Measurements from ENCODE around the gene SPG7.

SPG7 gene

GRCh38 chr16:89560378-89561141 lies 52.4 kb downstream of the SPG7 start, which contains the start of gene RPL13:
TSS of gene RPL13 (plus strand) at chr16:89560682. CDS start at chr16:89560960, 278 bp downstream.
- Histone ChIP-seq H3K79me1 (replicated peaks; ENCODE audit: low read length, poor library complexity, severe bottlenecking) (peaks cover 4% of the 10 kb centered on the region), H2AFZ (ENCODE audit: low read depth, low read length) (no peak within 1 kb of the TSS), H3K4me2 (ENCODE audit: low read length, poor library complexity, severe bottlenecking) (peak within 1 kb of the TSS; percentile 83), H4K91ac (ENCODE audit: low read length) (peak within 1 kb of the TSS; percentile 94), H3K4me3 (ENCODE audit: insufficient read depth in 1 of 2, low read depth in 1 of 2, low read length in 2 of 2) (peak within 1 kb of the TSS; percentile 82 to 87), H3K36me3 (ENCODE audit: control insufficient read depth in 1 of 2, insufficient read depth in 2 of 2, low read depth in 1 of 2, low read length in 2 of 2) (peaks cover 65 to 70% of the 10 kb centered on the region in 2 experiments), H3K4ac (ENCODE audit: low read depth in 1 of 2, low read length in 2 of 2) (peak within 1 kb of the TSS; percentile 88 to 99), H3K23ac (ENCODE audit: low read length in 2 of 2) (no peak within 1 kb of the TSS), H2BK5ac (ENCODE audit: low read depth, low read length, poor library complexity, severe bottlenecking) (peak within 1 kb of the TSS; percentile 96), H3K9ac (ENCODE audit: low read length) (peak within 1 kb of the TSS; percentile 99), H3K4me1 (ENCODE audit: control insufficient read depth, insufficient read depth, low read depth, low read length) (peaks cover 28% of the 10 kb centered on the region), H2BK120ac (ENCODE audit: low read depth, low read length) (peak within 1 kb of the TSS; percentile 89), H3K9me3 (ENCODE audit: control insufficient read depth, low read length) (no peaks in the 10 kb centered on the region), H3K27me3 (ENCODE audit: control insufficient read depth in 1 of 2, insufficient read depth in 1 of 2, low read length in 2 of 2) (no peaks in the 10 kb centered on the region), H3K18ac (ENCODE audit: low read depth in 1 of 2, low read length in 2 of 2) (peak within 1 kb of the TSS; percentile 93 to 98), H2BK12ac (ENCODE audit: low read length in 2 of 2) (peak within 1 kb of the TSS in 1 of 2 experiments; percentile 42), H2BK15ac (ENCODE audit: low read depth, poor library complexity, severe bottlenecking) (peak within 1 kb of the TSS; percentile 98), H4K8ac (ENCODE audit: low read length) (peak within 1 kb of the TSS; percentile 99), H3K27ac (ENCODE audit: low read length, poor library complexity, severe bottlenecking) (peak within 1 kb of the TSS; percentile 86), H3K14ac (ENCODE audit: low read length in 2 of 2) (peak within 1 kb of the TSS in 1 of 2 experiments; percentile 85), H2AK5ac (ENCODE audit: low read length, severe bottlenecking) (peak within 1 kb of the TSS; percentile 88)
- under 1% methylated on average over 80 of the region's 87 CpGs for WGBS
- peak; percentile 98 for DNase-seq

- Histone ChIP-seq H2BK120ac (ENCODE audit: low read depth, low read length) (no peak overlapping the region), H2AFZ (ENCODE audit: low read depth, low read length) (no peak overlapping the region), H4K8ac (ENCODE audit: low read length) (peak overlapping the region; percentile 98), H3K18ac (ENCODE audit: low read depth in 1 of 2, low read length in 2 of 2) (peak overlapping the region; percentile 89 to 98), H4K91ac (ENCODE audit: low read length) (peak overlapping the region; percentile 65), H3K4me3 (ENCODE audit: insufficient read depth in 1 of 2, low read depth in 1 of 2, low read length in 2 of 2) (peak overlapping the region; percentile 82 to 87), H3K27me3 (ENCODE audit: control insufficient read depth in 1 of 2, insufficient read depth in 1 of 2, low read length in 2 of 2) (no peaks in the 10 kb centered on the region), H2BK5ac (ENCODE audit: low read depth, low read length, poor library complexity, severe bottlenecking) (no peak overlapping the region), H3K9me3 (ENCODE audit: control insufficient read depth, low read length) (no peaks in the 10 kb centered on the region), H2AK5ac (ENCODE audit: low read length, severe bottlenecking) (no peak overlapping the region), H3K14ac (ENCODE audit: low read length in 2 of 2) (peak overlapping the region in 1 of 2 experiments; percentile 75), H3K27ac (ENCODE audit: low read length, poor library complexity, severe bottlenecking) (no peak overlapping the region), H3K4me2 (ENCODE audit: low read length, poor library complexity, severe bottlenecking) (peak overlapping the region; percentile 51), H3K36me3 (ENCODE audit: control insufficient read depth in 1 of 2, insufficient read depth in 2 of 2, low read depth in 1 of 2, low read length in 2 of 2) (peaks cover 58 to 62% of the 10 kb centered on the region in 2 experiments), H3K79me1 (replicated peaks; ENCODE audit: low read length, poor library complexity, severe bottlenecking) (peaks cover 4% of the 10 kb centered on the region), H3K4ac (ENCODE audit: low read depth in 1 of 2, low read length in 2 of 2) (peak overlapping the region; percentile 83 to 99), H3K9ac (ENCODE audit: low read length) (peak overlapping the region; percentile 99), H3K23ac (ENCODE audit: low read length in 2 of 2) (no peak overlapping the region), H2BK15ac (ENCODE audit: low read depth, poor library complexity, severe bottlenecking) (no peak overlapping the region), H3K4me1 (ENCODE audit: control insufficient read depth, insufficient read depth, low read depth, low read length) (peaks cover 34% of the 10 kb centered on the region), H2BK12ac (ENCODE audit: low read length in 2 of 2) (peak overlapping the region in 1 of 2 experiments; percentile 42)
- peak; percentile 35 for DNase-seq
- under 1% methylated on average over 55 of the region's 58 CpGs for WGBS
Observed at GRCh38 chr16:89561142-89561883, 53.1 kb downstream of the SPG7 start.

- no peak overlapping the region for H2BK12ac ChIP-seq (ENCODE audit: low read length in 2 of 2)
- H3K27me3 ChIP-seq (ENCODE audit: control insufficient read depth in 1 of 2, insufficient read depth in 1 of 2, low read length in 2 of 2): no peaks in the 10 kb centered on the region
- DNase-seq: no peak
- peak overlapping the region; percentile 51 for H3K4me2 ChIP-seq (ENCODE audit: low read length, poor library complexity, severe bottlenecking)
- peaks cover 50 to 55% of the 10 kb centered on the region in 2 experiments for H3K36me3 ChIP-seq (ENCODE audit: control insufficient read depth in 1 of 2, insufficient read depth in 2 of 2, low read depth in 1 of 2, low read length in 2 of 2)
- no peak overlapping the region for H3K27ac ChIP-seq (ENCODE audit: low read length, poor library complexity, severe bottlenecking)
- H4K8ac ChIP-seq (ENCODE audit: low read length): no peak overlapping the region
- no peak overlapping the region for H2BK15ac ChIP-seq (ENCODE audit: low read depth, poor library complexity, severe bottlenecking)
- peaks cover 36% of the 10 kb centered on the region for H3K4me1 ChIP-seq (ENCODE audit: control insufficient read depth, insufficient read depth, low read depth, low read length)
- H2BK120ac ChIP-seq (ENCODE audit: low read depth, low read length): no peak overlapping the region
- no peak overlapping the region for H2AFZ ChIP-seq (ENCODE audit: low read depth, low read length)
- H3K23ac ChIP-seq (ENCODE audit: low read length in 2 of 2): peak overlapping the region in 1 of 2 experiments; percentile 57
- H2AK5ac ChIP-seq (ENCODE audit: low read length, severe bottlenecking): no peak overlapping the region
- H3K9ac ChIP-seq (ENCODE audit: low read length): peak overlapping the region; percentile 99
- peaks cover 4% of the 10 kb centered on the region for H3K79me1 ChIP-seq (replicated peaks; ENCODE audit: low read length, poor library complexity, severe bottlenecking)
- H3K14ac ChIP-seq (ENCODE audit: low read length in 2 of 2): peak overlapping the region in 1 of 2 experiments; percentile 18
- WGBS: 63% methylated on average over 22 of the region's 23 CpGs
- H3K18ac ChIP-seq (ENCODE audit: low read depth in 1 of 2, low read length in 2 of 2): no peak overlapping the region
- no peak overlapping the region for H2BK5ac ChIP-seq (ENCODE audit: low read depth, low read length, poor library complexity, severe bottlenecking)
- H3K4ac ChIP-seq (ENCODE audit: low read depth in 1 of 2, low read length in 2 of 2): no peak overlapping the region
- H4K91ac ChIP-seq (ENCODE audit: low read length): no peak overlapping the region
- H3K4me3 ChIP-seq (ENCODE audit: insufficient read depth in 1 of 2, low read depth in 1 of 2, low read length in 2 of 2): peak overlapping the region; percentile 82 to 87
- no peaks in the 10 kb centered on the region for H3K9me3 ChIP-seq (ENCODE audit: control insufficient read depth, low read length)
Observed at GRCh38 chr16:89561884-89562599, 53.8 kb downstream of the SPG7 start.
